Keratinocyte (primary cell): Measurements from ENCODE around the gene TMEM208.

Experiments used
- EZH2 ChIP-seq: IDR thresholded peaks from one replicate; pipeline ENCODE4 v1.6.1; 2012; ENCODE audit warnings: inconsistent platforms, mild to moderate bottlenecking, low read length, moderate library complexity
- TF ChIP-seq, protein P1 (sequence below), 3 experiments: IDR thresholded peaks in 1 of 3; conservative IDR thresholded peaks in 1 of 3; optimal IDR thresholded peaks in 1 of 3; 2 replicates in 2 of 3; 3 replicates in 1 of 3; pipeline versions ENCODE3 to v1.5.1; 2011; ENCODE audit warnings: low read length in 3 of 3, mild to moderate bottlenecking in 3 of 3, moderate library complexity in 2 of 3, control low read depth in 1 of 3, inconsistent platforms in 1 of 3; ENCODE audit not compliant: insufficient read depth in 2 of 3; ENCODE audit errors: extremely low read depth in 1 of 3

DNA sequence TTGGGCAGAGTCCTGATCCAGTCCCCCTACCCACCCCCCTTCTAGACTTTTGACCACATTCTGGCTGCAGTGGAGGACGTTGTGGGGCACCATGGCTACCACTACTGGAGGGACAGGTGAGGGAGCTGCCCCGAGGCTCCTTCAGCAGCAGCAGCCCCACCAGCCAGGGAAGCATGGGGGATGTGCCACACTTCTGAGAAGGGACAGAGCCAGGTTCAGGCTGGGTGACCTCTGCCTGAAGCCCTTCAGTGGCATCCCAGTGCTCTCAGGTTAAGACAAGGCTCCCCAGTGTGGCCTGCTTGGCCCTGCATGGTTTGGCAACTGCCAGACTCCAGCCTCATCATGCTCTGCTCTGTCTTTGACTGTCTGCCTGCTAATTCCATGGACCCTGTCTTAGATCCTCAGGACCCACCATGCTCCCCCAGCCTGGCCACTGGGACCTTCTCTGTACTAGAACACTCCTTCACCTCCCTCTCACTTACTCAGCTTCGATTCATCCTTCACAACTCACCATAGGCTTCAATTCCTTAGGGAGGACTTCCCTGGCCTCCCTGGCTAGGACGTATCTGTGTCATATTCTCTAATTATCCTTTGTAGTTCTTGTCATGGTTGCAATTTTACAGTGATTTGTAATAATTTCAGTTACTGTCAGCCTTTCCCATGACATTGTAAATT, 30.7 kb downstream of the TMEM208 start:
- TF ChIP-seq, protein P1, sequence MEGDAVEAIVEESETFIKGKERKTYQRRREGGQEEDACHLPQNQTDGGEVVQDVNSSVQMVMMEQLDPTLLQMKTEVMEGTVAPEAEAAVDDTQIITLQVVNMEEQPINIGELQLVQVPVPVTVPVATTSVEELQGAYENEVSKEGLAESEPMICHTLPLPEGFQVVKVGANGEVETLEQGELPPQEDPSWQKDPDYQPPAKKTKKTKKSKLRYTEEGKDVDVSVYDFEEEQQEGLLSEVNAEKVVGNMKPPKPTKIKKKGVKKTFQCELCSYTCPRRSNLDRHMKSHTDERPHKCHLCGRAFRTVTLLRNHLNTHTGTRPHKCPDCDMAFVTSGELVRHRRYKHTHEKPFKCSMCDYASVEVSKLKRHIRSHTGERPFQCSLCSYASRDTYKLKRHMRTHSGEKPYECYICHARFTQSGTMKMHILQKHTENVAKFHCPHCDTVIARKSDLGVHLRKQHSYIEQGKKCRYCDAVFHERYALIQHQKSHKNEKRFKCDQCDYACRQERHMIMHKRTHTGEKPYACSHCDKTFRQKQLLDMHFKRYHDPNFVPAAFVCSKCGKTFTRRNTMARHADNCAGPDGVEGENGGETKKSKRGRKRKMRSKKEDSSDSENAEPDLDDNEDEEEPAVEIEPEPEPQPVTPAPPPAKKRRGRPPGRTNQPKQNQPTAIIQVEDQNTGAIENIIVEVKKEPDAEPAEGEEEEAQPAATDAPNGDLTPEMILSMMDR (optimal IDR thresholded peaks at IDR 0.05 in 1 of 3, IDR thresholded peaks at IDR 0.05 in 1 of 3, conservative IDR thresholded peaks at IDR 0.05 in 1 of 3; ENCODE audit: extremely low read depth in 1 of 3, insufficient read depth in 2 of 3, low read length in 3 of 3): no peak
- no peak for TF ChIP-seq EZH2
